HG02970 (cell line): ENCODE measurements around the gene TNFSF12.
"Not testable (repeated sequence)": the region's sequence is repeated elsewhere in the genome, so short reads cannot be mapped to it uniquely, and the experiment has no call there.

Experiments used
- ATAC-seq: cut with Tn5 transposase; IDR thresholded peaks from one replicate; pipeline ENCODE4 v1.9.1; 2021; ENCODE audit warnings: mild to moderate bottlenecking, moderate library complexity, moderate number of reproducible peaks; ENCODE audit not compliant: unreplicated experiment, low FRiP score

TNFSF12 gene

DNA sequence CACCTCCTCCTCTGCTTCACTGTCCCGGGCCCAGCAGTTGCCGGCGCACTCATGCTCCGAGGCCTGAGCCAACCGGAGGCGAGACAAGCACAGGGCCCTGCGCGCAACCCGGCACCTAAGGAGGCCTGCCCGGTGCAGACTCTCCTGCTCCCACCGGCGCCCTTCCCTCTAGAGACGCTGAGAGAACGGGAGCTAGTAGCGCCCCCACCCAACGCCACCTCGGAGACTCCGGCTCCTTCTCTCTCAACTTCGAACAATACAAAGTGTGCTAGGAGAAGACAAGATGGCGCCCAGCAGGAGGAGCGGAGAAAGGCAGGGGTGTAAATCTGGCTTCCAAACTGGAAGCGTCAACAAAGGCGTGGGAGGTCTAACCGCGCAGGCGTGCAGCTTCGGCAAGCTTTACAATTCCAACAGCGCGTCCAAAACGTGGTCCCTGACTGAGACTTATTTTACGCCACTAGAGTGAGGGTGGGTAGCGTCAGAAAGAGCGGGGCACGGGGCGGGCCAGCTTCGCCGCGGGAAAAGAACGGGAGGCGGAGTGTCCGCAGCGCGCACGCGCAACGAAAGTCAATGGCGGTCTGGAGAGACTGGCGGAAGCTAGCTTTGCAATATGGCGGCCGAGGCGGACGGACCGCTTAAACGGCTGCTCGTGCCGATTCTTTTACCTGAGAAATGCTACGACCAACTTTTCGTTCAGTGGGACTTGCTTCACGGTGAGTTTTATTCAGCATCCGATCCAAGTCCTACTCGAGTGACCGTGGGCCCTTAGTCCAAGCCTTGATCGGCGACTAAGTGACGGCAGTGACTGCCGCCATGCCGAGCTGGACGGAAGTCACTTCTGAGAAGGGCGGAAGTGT is 34.6 kb downstream of the TNFSF12 start, which contains the start of gene MPDU1:
Gene MPDU1 (plus strand): TSS at position 600 of the 857 bp plus-strand sequence. CDS start 11 bp downstream, at position 611.
- ATAC-seq: peak; percentile 65

DNA sequence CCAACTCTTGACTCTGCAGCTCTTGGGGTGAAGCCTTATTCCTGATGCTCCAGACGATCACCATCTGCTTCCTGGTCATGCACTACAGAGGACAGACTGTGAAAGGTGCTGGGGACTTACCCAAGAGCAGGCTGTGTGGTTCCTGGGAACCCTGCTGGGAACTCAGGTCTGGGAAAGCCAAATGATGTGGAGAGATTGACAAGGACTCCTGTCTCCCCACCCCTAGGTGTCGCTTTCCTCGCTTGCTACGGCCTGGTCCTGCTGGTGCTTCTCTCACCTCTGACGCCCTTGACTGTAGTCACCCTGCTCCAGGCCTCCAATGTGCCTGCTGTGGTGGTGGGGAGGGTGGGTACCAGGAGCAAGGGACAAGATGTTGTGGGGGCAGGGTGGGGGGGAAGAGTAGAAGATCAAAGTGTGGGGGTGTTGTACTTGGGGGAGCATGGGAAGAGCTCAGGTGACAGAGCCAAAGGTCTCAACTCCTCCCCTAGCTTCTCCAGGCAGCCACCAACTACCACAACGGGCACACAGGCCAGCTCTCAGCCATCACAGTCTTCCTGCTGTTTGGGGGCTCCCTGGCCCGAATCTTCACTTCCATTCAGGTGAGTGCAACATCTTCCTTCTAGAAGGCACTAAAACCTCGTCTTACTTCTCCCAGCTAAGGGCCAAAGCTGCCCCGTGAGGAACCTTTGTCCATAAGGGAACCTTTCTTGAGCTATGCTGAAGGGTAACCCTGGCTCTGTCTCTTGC is 38.0 kb downstream of the TNFSF12 start:
- ATAC-seq: no peak

DNA sequence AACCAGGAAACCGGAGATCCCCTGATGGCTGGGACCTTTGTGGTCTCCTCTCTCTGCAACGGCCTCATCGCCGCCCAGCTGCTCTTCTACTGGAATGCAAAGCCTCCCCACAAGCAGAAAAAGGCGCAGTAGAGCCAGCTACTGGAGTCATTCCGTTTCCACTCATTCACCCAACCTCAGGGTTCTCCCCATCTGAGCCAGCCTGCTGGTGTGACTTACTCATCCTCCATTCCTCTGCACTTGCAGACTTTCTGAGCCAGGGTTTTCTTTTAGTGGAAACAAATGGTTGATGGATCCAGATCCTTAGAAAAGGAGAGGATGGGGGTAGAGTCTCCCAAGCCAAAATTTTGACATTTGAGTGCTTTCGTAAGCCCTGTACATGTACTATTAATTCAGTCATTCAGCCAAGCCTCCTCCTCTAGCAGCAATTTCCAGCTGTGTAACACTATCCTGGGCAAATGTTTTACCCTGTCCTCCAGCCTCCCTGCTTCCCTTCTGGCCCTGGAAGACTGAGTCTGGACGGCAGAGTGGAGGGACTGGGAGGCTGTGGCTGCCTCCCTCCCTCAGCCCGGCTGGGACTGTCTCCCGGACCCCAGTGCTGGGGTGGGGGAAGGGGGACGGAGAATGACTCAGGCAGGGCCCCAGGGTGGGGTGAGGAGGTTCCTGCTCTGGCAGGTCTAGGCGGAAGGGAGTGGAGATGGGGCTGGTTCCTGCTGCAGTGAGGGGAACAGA is 38.7 kb downstream of the TNFSF12 start:
- no peak for ATAC-seq

DNA sequence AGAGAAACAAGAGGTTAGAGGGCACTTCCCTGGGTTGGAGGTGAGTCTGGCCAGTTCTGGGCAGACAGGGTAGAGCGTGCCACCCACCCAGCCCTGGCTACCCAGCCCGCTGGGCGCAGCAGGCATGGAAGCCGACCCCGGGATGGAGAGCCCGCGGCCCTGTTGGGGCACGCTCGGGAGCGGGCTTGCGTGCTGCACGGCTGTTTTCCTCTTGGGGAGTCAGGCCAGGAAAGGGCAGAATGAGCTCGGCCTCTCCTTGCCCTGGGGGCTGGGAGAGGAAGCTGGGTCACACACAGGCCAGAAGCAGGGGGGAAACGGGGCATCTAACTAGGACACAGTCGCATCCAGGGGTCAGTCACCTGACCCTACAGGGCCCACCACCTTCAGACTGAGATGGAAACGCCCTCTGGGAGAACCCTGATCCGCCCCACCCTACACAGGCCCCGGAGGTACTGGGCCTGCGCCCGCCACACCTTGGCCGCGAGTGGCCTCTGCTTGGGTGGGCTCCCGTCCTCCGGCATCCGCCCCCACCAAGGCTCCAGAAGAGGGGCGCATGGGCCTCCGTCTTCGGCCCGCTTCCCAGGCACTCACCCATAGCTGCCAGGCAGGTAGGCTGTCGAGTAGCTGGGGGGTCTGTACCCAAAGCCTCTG is 39.8 kb downstream of the TNFSF12 start:
- ATAC-seq: no peak

DNA sequence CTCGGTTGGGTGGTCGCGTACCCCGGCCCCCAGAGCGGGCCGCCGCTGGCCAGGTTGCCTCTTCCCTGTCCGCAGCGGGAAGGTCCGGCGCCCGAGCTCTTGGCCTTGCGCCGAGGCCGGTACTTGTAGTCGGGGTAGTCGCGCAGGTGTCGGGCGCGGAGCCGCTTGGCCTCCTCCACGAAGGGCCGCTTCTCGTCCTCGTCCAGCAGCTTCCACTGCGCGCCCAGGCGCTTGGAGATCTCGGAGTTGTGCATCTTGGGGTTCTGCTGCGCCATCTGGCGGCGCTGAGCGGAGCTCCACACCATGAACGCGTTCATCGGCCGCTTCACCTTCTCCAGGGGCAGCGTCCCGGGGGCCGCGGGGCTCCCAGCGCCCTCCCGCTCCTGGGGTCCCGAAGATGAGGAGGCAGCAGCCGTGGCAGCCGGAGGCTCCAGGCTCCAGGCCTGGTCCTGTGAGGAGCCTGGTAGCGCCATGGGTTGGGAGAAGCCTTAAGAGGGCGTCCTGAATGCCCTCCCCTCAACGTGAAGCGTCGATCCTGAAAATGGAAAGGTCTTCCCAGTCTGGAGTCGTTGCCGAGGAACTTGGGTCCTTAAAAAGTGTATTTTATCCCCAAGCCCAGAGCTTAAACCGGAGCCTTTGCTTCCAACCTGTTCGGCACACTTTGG is 40.5 kb downstream of the TNFSF12 start:
- ATAC-seq: no peak

DNA sequence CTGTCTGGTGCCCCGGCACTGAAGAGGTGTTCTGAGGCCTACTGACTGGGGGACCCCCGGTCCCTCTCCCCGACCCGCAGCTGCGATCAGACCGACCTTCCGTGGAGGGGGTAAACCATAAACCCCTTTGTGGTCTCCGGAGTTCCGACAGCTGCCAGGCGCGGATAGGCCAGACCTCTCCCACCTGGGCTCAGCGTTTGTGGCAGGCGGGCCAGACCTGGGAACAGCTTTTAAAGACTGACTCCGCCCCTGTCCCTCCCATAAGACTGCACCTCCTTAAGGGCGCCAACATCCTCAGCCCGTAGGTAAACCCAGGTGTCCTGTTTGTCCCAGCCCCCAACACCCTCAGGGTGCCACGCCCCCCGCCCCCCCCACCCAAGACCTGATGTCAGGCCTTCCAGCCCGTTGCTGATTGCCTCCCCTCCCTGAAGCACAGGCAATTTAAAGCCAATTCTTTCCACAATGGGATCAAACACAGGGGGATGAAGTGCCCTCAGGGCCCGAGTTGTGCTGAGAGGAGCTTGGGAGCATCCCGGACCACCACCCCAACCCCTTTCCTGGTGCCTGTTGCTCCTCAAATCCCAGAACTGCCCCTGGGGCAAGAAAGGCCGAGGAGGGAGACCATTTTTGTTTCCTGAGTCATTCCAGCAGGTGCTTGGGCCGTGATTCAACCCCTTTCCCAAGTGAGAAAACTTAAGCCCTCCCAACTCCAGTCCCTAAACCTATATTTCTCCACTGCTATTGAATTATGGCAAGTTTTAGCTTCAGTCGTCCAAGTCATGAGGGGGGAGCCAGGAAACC is 41.2 kb downstream of the TNFSF12 start, which contains the start of gene SOX15:
Gene SOX15 (minus strand): TSS at position 204 of the 801 bp plus-strand sequence. CDS start 418 bp downstream, outside the sequence.
- ATAC-seq: no peak

DNA sequence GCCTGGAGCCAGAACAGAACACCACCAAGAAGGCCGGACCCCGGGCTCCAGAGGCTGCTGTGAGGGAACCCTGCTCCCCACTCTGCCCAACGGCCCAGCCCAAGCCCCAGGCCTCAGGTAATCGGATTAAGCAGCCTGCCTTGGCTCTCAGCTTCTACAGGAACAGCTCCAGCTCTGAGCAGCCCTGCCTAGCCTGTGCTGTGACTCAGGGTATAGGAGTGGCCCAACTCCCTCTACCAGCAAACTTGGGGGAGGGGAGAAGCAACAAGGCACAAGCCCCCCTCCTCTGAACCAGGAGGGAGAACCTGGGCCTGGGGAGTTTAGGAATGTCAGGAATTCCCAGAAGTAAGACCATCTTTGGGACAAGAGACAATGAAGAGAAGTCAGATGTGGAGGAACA is 41.9 kb downstream of the TNFSF12 start:
- no peak for ATAC-seq

DNA sequence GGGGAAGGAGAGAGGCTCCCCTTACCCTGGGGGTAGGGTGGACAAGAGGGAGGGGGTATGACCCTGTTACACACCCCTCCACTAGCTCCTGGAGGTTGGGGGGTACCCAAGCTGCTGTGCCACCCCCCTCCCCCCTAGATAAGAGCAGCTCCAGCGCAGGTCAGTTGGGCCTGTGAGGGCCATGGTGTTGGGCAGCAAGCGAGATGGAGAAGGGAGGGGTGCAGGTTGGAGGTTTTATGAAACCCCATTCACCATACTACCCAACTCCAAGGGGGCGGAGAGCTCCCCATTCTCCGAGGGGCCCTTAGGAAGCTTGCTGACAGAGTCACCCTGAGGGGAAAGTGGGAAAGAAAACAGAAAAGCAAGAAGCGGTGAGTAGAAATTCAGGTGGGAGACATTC is 42.7 kb downstream of the TNFSF12 start:
- no peak for ATAC-seq

DNA sequence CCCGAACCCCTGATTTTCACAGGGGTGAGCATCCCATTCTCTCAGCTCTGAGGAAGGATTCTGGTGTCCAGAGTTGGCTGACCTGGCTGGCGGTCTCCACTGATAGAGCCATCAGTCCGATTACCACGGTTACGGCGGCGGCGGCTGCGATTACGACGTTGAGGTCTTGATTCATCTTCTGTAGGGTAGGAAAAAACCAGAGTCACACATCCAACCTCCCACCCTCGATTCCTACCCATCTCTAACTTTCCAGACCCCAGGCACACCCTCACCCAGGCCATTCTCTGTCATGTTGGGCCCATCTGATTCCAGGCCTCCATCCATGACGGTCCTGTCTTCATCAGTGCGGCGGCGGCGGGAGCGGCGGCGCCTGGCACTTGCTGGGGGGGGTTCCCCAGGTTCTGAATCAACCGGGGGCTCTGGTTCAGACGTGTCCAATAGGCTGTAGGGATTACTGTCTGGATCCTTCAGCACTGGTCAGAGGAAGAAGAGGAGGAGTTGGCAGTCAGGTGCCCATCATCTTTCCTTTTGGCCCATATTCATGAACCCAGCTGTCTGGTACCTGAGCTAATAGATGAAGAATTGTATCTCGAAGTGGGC is 43.7 kb downstream of the TNFSF12 start:
- ATAC-seq: no peak

DNA sequence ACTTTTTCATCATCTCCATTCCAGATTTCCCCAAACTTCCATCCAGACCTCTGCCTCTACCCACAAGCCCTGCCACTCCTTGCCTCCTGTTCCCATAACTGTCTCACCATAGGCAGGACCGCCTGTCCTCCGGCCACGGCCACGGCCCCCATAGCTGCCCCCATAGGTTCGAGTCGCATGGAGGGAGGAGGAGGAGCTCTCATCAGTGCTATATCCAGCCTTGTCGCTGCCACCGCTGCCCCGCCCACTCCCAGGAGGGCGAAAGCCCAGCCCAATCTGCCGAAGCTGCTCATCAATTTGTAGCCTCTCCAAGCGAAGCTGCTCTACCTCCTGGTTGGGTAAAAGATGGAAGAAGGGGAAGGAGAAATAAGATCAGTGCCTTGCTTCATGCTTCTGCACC is 44.4 kb downstream of the TNFSF12 start:
- ATAC-seq: no peak

DNA sequence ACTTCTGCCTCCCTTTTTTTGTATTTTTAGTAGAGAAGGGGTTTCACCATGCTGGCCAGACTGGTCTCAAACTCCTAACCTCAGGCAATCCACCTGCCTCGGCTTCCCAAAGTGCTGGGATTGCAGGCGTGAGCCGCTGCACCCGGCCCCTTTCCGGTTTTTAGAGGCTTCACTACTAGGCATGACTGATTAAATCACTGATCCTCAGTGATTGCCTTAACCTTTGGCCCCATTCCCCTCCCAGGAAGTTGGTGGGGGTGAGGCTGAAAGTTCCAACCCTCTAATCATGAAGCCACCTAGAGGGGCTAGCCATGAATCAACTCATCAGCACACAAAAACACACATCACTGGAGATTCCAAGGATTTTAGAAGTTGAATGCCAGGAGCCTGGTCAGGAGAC is 48.7 kb downstream of the TNFSF12 start:
- ATAC-seq: not testable (repeated sequence)

DNA sequence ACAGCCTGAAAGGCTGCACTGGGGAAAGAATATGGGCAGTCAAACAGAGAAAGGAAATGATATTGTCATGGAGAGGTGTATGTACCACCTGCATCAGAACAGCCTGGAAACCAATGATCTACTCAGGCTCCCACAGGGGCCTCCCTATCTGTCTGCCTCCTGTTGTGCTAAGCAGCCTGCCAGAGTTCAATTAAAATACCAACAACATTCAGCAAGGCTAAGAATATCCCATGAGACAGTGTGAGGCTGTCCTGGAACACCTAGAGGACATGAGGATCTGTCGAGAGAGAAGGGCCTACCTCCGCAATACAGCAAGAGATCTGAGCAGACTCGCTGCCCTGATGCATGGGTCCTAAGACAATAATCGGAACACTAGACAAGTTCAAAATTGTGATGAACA is 57.4 kb downstream of the TNFSF12 start:
- no peak for ATAC-seq
